Cardiac muscle cell (in vitro differentiated cells and primary cell): ENCODE measurements around the gene CTRL. TPM values are rescaled to one million over a fixed set of nuclear protein-coding genes. Genes with fewer than 3 reads are reported as not detected.

Source experiments
- DNase-seq, 2 donors: peaks; one replicate each; pipeline versions ENCODE4 v3.0.0 to v3.0.0-alpha.2; 2010 to 2017; ENCODE audit warnings: low read depth in 1 of 2, low spot score in 1 of 2
- H3K27ac ChIP-seq: fragments of 200-600 bp; sonication (generic); 2 replicates; pipeline ENCODE4 v1.5.1; 2016
- H3K27me3 ChIP-seq: fragments of 200-600 bp; sonication (generic); 2 replicates; pipeline ENCODE4 v1.6.0; 2016; ENCODE audit warnings: control low read depth
- H3K36me3 ChIP-seq: fragments of 200-600 bp; sonication (generic); 2 replicates; pipeline ENCODE4 v1.5.1; 2016; ENCODE audit warnings: control low read depth
- H3K4me1 ChIP-seq: fragments of 200-600 bp; sonication (generic); 2 replicates; pipeline ENCODE4 v1.8.1; 2017; ENCODE audit warnings: low read depth, mild to moderate bottlenecking, mixed run types
- H3K4me3 ChIP-seq: fragments of 200-600 bp; sonication (generic); 2 replicates; pipeline ENCODE4 v1.5.1; 2016; ENCODE audit warnings: mild to moderate bottlenecking
- H3K9me3 ChIP-seq: fragments of 200-600 bp; sonication (generic); 2 replicates; pipeline ENCODE4 v1.5.1; 2017; ENCODE audit warnings: low read depth, mild to moderate bottlenecking, control low read depth
- polyA plus RNA-seq: library from polyadenylated mRNA; unstranded; fragments of >200 nt; fragmentation: Nextera tagmentation; extraction: Ambion mirVana; gene quantifications from 2 replicates; pipeline ENCODE4 v1.2.1, GENCODE V29; 2016
- total RNA-seq: library from RNA; depleted of rRNA; stranded (reverse); fragments of >200 nt; gene quantifications from 2 replicates; pipeline ENCODE4 v1.2.3, GENCODE V29; 2016
- TF ChIP-seq, protein P1 (sequence below): IDR thresholded peaks from 2 replicates; pipeline ENCODE4 v1.5.1; 2012; ENCODE audit warnings: low read depth, mild to moderate bottlenecking, low read length

The CTRL gene
- total and polyA plus RNA-seq, 2 experiments from 2014 or later = 2.7 to 14.8 TPM

DNA sequence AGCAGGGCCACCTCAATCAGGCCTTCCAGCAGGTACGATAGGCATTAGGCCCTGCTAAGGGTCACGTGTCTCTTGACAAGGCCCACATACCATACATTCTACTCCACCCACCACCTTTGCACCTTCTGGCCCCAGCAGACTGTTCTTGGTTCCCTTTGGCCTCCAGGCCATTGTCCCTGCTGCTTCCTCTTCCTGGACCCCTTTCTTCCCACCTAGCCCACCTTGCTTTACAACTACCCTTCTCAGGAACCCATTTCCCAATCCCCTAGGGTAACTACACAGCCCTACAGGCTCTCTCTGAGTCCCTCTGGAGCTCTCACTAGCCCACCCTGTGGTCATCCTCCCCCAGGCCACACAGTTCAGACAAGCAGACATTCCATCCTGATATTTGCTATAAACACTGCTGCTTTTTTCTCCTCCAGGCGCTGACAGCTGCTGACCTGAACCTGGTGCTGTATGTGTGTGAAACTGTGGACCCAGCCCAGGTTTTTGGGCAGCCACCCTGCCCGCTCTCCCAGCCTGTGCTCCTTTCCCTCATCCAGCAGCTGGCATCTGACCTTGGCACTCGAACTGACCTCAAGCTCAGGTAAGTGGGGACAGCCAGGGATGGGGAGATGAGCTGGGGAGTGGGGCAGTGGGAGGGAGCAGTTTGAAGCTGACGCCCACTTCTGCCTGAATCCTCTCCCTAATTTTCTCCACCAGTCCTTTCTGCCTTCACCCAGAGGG is 48.4 kb downstream of the CTRL start:
- Histone ChIP-seq H3K36me3 (peaks cover 32% of the 10 kb centered on the region), H3K4me1 (no peaks in the 10 kb centered on the region), H3K4me3 (no peak overlapping the region), H3K9me3 (no peaks in the 10 kb centered on the region), H3K27ac (no peak overlapping the region), H3K27me3 (no peaks in the 10 kb centered on the region)
- TF ChIP-seq, protein P1, sequence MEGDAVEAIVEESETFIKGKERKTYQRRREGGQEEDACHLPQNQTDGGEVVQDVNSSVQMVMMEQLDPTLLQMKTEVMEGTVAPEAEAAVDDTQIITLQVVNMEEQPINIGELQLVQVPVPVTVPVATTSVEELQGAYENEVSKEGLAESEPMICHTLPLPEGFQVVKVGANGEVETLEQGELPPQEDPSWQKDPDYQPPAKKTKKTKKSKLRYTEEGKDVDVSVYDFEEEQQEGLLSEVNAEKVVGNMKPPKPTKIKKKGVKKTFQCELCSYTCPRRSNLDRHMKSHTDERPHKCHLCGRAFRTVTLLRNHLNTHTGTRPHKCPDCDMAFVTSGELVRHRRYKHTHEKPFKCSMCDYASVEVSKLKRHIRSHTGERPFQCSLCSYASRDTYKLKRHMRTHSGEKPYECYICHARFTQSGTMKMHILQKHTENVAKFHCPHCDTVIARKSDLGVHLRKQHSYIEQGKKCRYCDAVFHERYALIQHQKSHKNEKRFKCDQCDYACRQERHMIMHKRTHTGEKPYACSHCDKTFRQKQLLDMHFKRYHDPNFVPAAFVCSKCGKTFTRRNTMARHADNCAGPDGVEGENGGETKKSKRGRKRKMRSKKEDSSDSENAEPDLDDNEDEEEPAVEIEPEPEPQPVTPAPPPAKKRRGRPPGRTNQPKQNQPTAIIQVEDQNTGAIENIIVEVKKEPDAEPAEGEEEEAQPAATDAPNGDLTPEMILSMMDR = no peak
- DNase-seq = no peak

DNA sequence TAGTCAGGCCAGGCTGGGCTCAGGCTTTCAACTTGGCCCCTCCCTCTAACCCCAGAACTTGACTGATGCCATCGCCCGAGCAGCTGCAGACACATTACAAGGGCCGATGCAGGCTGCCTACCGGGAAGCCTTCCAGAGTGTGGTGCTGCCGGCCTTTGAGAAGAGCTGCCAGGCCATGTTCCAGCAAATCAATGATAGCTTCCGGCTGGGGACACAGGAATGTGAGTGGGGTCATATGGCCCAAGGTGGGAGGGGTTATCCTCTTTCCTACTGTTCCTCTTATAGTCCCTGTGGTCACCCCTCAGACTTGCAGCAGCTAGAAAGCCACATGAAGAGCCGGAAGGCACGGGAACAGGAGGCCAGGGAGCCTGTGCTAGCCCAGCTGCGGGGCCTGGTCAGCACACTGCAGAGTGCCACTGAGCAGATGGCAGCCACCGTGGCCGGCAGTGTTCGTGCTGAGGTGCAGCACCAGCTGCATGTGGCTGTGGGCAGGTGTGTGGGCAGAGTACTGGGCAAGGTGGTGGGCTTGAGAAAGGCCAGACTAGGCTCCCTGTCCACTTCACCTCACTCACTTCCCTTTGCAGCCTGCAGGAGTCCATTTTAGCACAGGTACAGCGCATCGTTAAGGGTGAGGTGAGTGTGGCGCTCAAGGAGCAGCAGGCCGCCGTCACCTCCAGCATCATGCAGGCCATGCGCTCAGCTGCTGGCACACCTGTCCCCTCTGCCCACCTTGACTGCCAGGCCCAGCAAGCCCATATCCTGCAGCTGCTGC is 49.1 kb downstream of the CTRL start:
- TF ChIP-seq, protein P1 = no peak
- Histone ChIP-seq H3K4me1 (no peaks in the 10 kb centered on the region), H3K27me3 (no peaks in the 10 kb centered on the region), H3K36me3 (peaks cover 38% of the 10 kb centered on the region), H3K9me3 (no peaks in the 10 kb centered on the region), H3K4me3 (no peak overlapping the region), H3K27ac (no peak overlapping the region)
- DNase-seq = peak in 1 of 2 donors; percentile 21

DNA sequence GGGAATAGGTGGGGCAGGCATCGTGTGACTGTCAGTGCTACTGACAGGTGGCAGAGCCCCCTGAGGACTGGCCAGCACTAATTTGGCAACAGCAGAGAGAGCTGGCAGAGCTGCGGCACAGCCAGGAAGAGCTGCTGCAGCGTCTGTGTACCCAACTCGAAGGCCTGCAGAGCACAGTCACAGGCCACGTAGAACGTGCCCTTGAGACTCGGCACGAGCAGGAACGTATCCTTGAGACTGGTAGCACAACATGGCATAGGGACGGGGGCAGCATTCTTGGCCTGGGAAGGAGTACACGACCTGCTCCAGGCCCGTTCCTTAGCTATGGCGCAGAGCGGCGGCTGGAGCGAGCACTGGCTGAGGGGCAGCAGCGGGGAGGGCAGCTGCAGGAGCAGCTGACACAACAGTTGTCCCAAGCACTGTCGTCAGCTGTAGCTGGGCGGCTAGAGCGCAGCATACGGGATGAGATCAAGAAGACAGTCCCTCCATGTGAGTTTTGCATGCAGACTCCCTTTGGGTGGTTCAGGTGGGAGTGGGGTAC is 50.0 kb downstream of the CTRL start:
- H3K27ac ChIP-seq = no peak overlapping the region
- no peaks in the 10 kb centered on the region for H3K9me3 ChIP-seq
- DNase-seq = no peak
- H3K36me3 ChIP-seq = peaks cover 45% of the 10 kb centered on the region
- no peak overlapping the region for H3K4me3 ChIP-seq
- TF ChIP-seq, protein P1 = no peak
- no peaks in the 10 kb centered on the region for H3K27me3 ChIP-seq
- no peaks in the 10 kb centered on the region for H3K4me1 ChIP-seq

DNA sequence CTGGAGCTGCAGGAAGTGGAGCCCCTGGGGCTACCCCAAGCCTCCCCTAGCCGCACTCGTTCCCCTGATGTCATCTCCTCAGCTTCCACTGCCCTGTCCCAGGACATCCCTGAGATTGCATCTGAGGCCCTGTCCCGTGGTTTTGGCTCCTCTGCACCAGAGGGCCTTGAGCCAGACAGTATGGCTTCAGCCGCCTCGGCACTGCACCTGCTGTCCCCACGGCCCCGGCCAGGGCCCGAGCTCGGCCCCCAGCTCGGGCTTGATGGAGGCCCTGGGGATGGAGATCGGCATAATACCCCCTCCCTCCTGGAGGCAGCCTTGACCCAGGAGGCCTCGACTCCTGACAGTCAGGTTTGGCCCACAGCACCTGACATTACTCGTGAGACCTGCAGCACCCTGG is 51.1 kb downstream of the CTRL start:
- TF ChIP-seq, protein P1 = no peak
- Histone ChIP-seq H3K36me3 (peaks cover 48% of the 10 kb centered on the region), H3K4me3 (no peak overlapping the region)

DNA sequence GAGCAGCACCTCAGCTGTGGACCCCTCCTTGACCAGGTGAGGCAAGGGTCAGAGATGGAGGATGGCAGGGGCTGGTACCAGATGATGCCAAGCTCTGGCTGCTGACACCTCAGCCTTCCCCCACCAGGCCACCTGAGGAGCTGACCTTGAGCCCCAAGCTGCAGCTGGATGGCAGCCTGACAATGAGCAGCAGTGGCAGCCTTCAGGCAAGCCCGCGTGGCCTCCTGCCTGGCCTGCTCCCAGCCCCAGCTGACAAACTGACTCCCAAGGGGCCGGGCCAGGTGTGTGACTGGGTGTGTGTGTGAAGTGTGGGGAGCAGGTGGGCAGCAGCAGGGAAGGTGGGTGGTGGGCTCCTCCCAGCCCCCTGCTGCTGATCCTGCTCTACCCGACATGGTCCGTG is 51.7 kb downstream of the CTRL start:
- no peaks in the 10 kb centered on the region for H3K27me3 ChIP-seq
- no peak overlapping the region for H3K4me3 ChIP-seq
- no peaks in the 10 kb centered on the region for H3K4me1 ChIP-seq
- no peaks in the 10 kb centered on the region for H3K9me3 ChIP-seq
- peaks cover 48% of the 10 kb centered on the region for H3K36me3 ChIP-seq
- DNase-seq = no peak
- H3K27ac ChIP-seq = no peak overlapping the region
- TF ChIP-seq, protein P1 = no peak

More for the DNA sequence above, 51.1 kb downstream of the CTRL start:
- Histone ChIP-seq H3K9me3 (no peaks in the 10 kb centered on the region), H3K4me1 (no peaks in the 10 kb centered on the region), H3K27ac (no peak overlapping the region), H3K27me3 (no peaks in the 10 kb centered on the region)
- no peak for DNase-seq

Other genes with a start within 250 kb of the CTRL start
- 5.9 and 8.4 TPM in 2 replicates for gene GFOD2, start 212.5 kb downstream of the CTRL start, total RNA-seq
- 2.2 and 5.6 TPM in 2 replicates for gene GFOD2, start 212.5 kb downstream of the CTRL start, polyA plus RNA-seq
- 7.4 and 8.0 TPM in 2 replicates for gene RANBP10, start 125.3 kb downstream of the CTRL start, total RNA-seq
- gene RANBP10, start 125.3 kb downstream of the CTRL start, polyA plus RNA-seq = 13.4 and 13.6 TPM in 2 replicates
- gene TSNAXIP1, start 125.0 kb downstream of the CTRL start, total RNA-seq = 1.1 and 4.0 TPM in 2 replicates
- 1.7 and 3.0 TPM in 2 replicates for gene TSNAXIP1, start 125.0 kb downstream of the CTRL start, polyA plus RNA-seq
- gene THAP11, start 89.5 kb downstream of the CTRL start, total RNA-seq = 75.3 and 80.7 TPM in 2 replicates
- gene THAP11, start 89.5 kb downstream of the CTRL start, polyA plus RNA-seq = 61.3 and 68.3 TPM in 2 replicates
- gene NUTF2, start 84.9 kb downstream of the CTRL start, total RNA-seq = 77.6 and 213 TPM in 2 replicates
- gene NUTF2, start 84.9 kb downstream of the CTRL start, polyA plus RNA-seq = 220 and 235 TPM in 2 replicates
- 42.1 and 61.8 TPM in 2 replicates for gene CENPT, start 84.2 kb downstream of the CTRL start, total RNA-seq
- gene CENPT, start 84.2 kb downstream of the CTRL start, polyA plus RNA-seq = 65.2 and 70.2 TPM in 2 replicates
- 89.6 and 95.7 TPM in 2 replicates for gene EDC4, start 58.8 kb downstream of the CTRL start, total RNA-seq
- gene EDC4, start 58.8 kb downstream of the CTRL start, polyA plus RNA-seq = 68.3 and 87.8 TPM in 2 replicates
- gene NRN1L, start 47.0 kb downstream of the CTRL start, total RNA-seq = 2.2 and 4.8 TPM in 2 replicates
- gene NRN1L, start 47.0 kb downstream of the CTRL start, polyA plus RNA-seq = 0.32 and 0.73 TPM in 2 replicates
- 31.0 and 31.6 TPM in 2 replicates for gene PSKH1, start 38.6 kb downstream of the CTRL start, total RNA-seq
- gene PSKH1, start 38.6 kb downstream of the CTRL start, polyA plus RNA-seq = 46.7 and 48.8 TPM in 2 replicates
- gene PSMB10, start 5.0 kb upstream of the CTRL start, total RNA-seq = 26.7 and 35.1 TPM in 2 replicates
- 34.6 and 53.2 TPM in 2 replicates for gene PSMB10, start 5.0 kb upstream of the CTRL start, polyA plus RNA-seq
- 11.3 and 13.4 TPM in 2 replicates for gene LCAT, start 12.3 kb upstream of the CTRL start, total RNA-seq
- gene LCAT, start 12.3 kb upstream of the CTRL start, polyA plus RNA-seq = 13.8 and 18.4 TPM in 2 replicates
- 35.0 and 49.2 TPM in 2 replicates for gene SLC12A4, start 36.8 kb upstream of the CTRL start, total RNA-seq
- gene SLC12A4, start 36.8 kb upstream of the CTRL start, polyA plus RNA-seq = 36.5 and 59.4 TPM in 2 replicates
- gene DPEP3, start 48.6 kb upstream of the CTRL start, total RNA-seq = 0.07 TPM in 1 of 2 replicates, not detected in the other
- gene DPEP3, start 48.6 kb upstream of the CTRL start, polyA plus RNA-seq = 0.51 TPM in 1 of 2 replicates, not detected in the other
- not detected in 2 replicates for gene DPEP2, start 67.6 kb upstream of the CTRL start, total RNA-seq
- gene DPEP2, start 67.6 kb upstream of the CTRL start, polyA plus RNA-seq = 0.82 TPM in 1 of 2 replicates, not detected in the other
- gene DPEP2NB, start 84.0 kb upstream of the CTRL start, total RNA-seq = not detected in 2 replicates
- not detected in 2 replicates for gene DPEP2NB, start 84.0 kb upstream of the CTRL start, polyA plus RNA-seq
- 20.1 and 21.8 TPM in 2 replicates for gene DDX28, start 91.4 kb upstream of the CTRL start, total RNA-seq
- gene DDX28, start 91.4 kb upstream of the CTRL start, polyA plus RNA-seq = 15.3 and 20.3 TPM in 2 replicates
- gene DUS2, start 91.4 kb upstream of the CTRL start, total RNA-seq = 18.3 and 21.3 TPM in 2 replicates
- gene DUS2, start 91.4 kb upstream of the CTRL start, polyA plus RNA-seq = 29.7 and 30.0 TPM in 2 replicates
- gene NFATC3, start 153.5 kb upstream of the CTRL start, total RNA-seq = 21.8 and 26.2 TPM in 2 replicates
- gene NFATC3, start 153.5 kb upstream of the CTRL start, polyA plus RNA-seq = 13.6 and 16.1 TPM in 2 replicates